ENCODE measurements around the gene METRN. TPM values are rescaled to one million over a fixed set of nuclear protein-coding genes. Genes with fewer than 3 reads are reported as not detected.

The METRN gene
- total and polyA plus RNA-seq, 12 donors, result 1.3 to 189 (median 75.6) TPM

DNA sequence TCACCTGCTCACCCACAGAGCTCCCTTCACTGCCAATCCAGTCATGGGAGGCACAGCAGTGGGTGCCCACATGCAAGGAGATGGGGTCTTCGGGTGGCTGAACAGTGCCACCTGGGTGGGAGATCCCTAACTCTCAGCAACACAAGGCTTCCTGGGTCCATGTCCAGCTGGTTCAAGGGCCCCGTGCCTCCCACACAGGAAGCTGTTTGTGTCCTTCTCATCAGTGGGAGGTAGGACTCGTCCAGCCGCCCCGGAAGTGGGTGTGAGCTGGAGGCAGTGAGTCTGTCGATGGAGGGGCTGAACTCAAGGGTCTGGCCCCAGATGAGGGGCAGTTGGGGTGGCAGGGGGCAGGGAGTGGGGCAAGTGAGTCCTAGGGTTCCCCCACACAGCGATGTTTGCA is 10.9 kb upstream of the METRN start:
- Histone ChIP-seq H3K27me3 (peaks cover 67% of the 10 kb centered on the region), H3K9me3 (replicated peaks in 1 of 3) (no peaks in the 10 kb centered on the region), H3K4me1 (replicated peaks in 1 of 2) (peaks cover 4 to 8% of the 10 kb centered on the region in 2 donors), H3K27ac (no peak overlapping the region), H3K4me3 (no peak overlapping the region), H3K36me3 (replicated peaks in 1 of 2) (no peaks in the 10 kb centered on the region)
- WGBS, 4 donors, result 59 to 80% (median 70%) methylated on average over 3 to 7 of the region's 7 CpGs
- intact Hi-C loops (cut with DNase I), result no loop called here
- DNase-seq, result no peak
- TF ChIP-seq POLR2A (IDR thresholded peaks at IDR 0.05), result no peak

DNA sequence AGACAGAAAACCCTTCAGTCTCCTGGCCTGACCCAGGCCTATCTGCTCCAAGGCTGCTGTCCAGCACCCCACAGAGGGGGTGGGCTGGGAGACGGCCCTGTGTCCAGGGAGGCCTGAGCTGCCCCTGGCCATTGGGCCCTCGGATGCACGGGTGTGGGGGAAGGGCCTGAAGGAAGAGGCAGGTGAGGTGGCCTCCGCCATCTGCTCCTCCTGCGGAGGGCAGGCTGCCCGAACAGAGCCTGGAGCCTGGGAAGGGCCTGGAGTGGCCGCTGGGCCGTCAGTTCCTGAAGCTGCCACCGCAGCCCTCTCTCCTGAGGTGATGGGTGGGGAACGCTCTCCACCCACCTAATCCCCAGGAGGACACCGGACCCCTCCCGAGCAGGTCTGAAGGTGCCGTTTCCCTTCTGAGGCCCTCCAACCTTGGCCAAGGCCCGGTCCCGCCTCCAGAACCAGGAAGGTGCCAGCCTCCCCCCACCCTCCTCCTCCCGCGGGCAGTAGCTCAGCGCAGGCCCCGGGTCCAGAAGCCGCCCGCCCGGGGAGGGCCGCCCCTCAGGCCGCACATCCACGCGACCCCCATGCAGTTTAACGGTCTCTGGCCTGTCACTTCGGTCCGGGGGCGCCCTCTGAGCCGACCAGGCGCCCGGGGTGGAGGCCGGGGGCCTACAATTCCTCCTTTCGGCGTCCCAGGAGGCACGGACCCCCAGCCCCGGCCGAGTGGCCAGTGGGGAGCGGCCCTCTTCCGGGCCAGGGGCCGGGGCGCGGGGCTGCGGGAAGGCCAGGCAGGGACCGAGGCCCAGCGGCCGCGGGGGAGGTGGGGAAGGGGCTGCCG is 10.2 kb upstream of the METRN start:
- intact Hi-C loops (cut with DNase I), result loop anchor here in 1 of 2 donors (5.0 kb wide), 1 partner anchor 78 kb away; no protein-coding TSS in a partner anchor
- no peak for DNase-seq
- H3K4me1 ChIP-seq (replicated peaks in 1 of 2), result peaks cover 4 to 8% of the 10 kb centered on the region in 2 donors
- TF ChIP-seq CTCF (IDR thresholded peaks at IDR 0.05) (no peak), POLR2A (IDR thresholded peaks at IDR 0.05) (no peak)
- no peaks in the 10 kb centered on the region for H3K36me3 ChIP-seq (replicated peaks in 1 of 2)
- H3K4me3 ChIP-seq, result no peak overlapping the region
- 9 to 31% (median 10%) methylated on average over 5 to 50 of the region's 50 CpGs for WGBS, 4 donors
- peak overlapping the region in 1 of 5 donors; percentile 52 for H3K27ac ChIP-seq
- no peaks in the 10 kb centered on the region for H3K9me3 ChIP-seq (replicated peaks in 1 of 3)
- H3K27me3 ChIP-seq, result peaks cover 69% of the 10 kb centered on the region

DNA sequence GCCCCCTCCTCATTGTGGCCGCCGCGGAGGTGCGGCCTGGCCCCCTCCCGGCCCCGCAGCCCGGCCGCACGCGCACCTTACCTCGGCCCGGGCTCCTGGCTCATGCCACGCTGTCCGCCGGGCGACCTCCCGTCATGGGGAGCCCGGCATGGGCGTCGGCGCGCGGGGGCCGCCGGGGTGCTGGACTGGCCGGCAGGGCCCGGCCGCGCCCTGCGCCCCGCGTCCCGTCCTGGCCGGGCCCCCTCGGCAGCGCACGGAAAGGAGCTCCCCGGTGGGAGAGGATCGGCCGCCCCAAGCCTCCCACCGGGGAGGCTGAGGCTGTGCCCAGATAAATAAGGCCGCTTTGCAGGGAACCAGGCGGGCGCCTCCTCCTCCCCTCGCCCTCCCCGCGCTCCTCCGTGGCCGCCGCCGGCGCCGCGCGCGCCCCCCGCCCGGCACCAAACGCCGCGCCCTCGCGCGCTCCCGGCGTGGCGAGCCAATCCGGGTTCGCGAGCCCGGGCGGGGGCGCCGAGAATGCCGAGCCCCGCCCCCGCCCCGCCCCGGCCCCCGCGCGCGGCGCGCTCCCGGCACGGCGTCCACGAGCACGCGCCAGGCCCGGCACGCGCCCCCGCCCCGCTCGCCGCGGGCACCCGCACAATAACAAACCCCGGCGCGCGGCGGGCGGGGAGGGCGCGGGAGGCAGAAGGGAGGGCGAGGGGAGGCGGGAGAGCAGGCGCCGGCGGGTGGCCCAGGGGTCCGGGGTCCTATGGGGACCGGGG is 9.3 kb upstream of the METRN start, which contains the start of gene FBXL16:
Gene FBXL16, minus strand, starts transcription at position 371 of the 758 bp plus-strand sequence. CDS start 8,396 bp downstream, outside the sequence.
- Histone ChIP-seq H3K4me1 (replicated peaks in 1 of 2) (peaks cover 3 to 4% of the 10 kb centered on the region in 2 donors), H3K27ac (peak within 1 kb of the TSS in 1 of 5 donors; percentile 52), H3K36me3 (replicated peaks in 1 of 2) (no peaks in the 10 kb centered on the region), H3K27me3 (peaks cover 60% of the 10 kb centered on the region), H3K4me3 (no peak within 1 kb of the TSS), H3K9me3 (replicated peaks in 1 of 3) (no peaks in the 10 kb centered on the region)
- intact Hi-C loops (cut with DNase I), result loop anchor here in 1 of 2 donors (5.0 kb wide), 1 partner anchor 77 kb away; no protein-coding TSS in a partner anchor
- TF ChIP-seq POLR2A (IDR thresholded peaks at IDR 0.05) (no peak), CTCF (IDR thresholded peaks at IDR 0.05) (no peak)
- WGBS, 4 donors, result 0 to 1% (median 1%) methylated on average over 1 to 115 of the region's 115 CpGs; no CpG with 5 or more reads in 1 of the 4 donors
- DNase-seq, result no peak

GRCh38 chr16:706189-707061 is 8.5 kb upstream of the METRN start:
- peaks cover 58% of the 10 kb centered on the region for H3K27me3 ChIP-seq
- no peaks in the 10 kb centered on the region for H3K9me3 ChIP-seq (replicated peaks in 1 of 3)
- H3K4me3 ChIP-seq, result no peak overlapping the region
- H3K36me3 ChIP-seq (replicated peaks in 1 of 2), result no peaks in the 10 kb centered on the region
- intact Hi-C loops (cut with DNase I), result loop anchor here in 1 of 2 donors (5.0 kb wide), 1 partner anchor 76 kb away; no protein-coding TSS in a partner anchor
- DNase-seq, result no peak
- peak overlapping the region in 1 of 5 donors; percentile 44 for H3K27ac ChIP-seq
- H3K4me1 ChIP-seq (replicated peaks in 1 of 2), result no peaks in the 10 kb centered on the region
- no peak for TF ChIP-seq POLR2A (IDR thresholded peaks at IDR 0.05)
- no peak for TF ChIP-seq CTCF (IDR thresholded peaks at IDR 0.05)
- WGBS, 4 donors, result 5 to 6% (median 5%) methylated on average over 20 to 49 of the region's 49 CpGs; no CpG with 5 or more reads in 1 of the 4 donors

Data from adrenal gland (tissue), 12 donors.